Neural cell (in vitro differentiated cells): ENCODE results near the gene SLC22A5.

Source experiments
- CTCF ChIP-seq: fragments of 450-650 bp; IDR thresholded peaks from 2 replicates; pipeline ENCODE4 v1.5.1; 2014; ENCODE audit warnings: antibody characterized with exemption, mild to moderate bottlenecking, moderate library complexity; ENCODE audit not compliant: poor library complexity, severe bottlenecking
- EP300 ChIP-seq: fragments of 450-650 bp; conservative IDR thresholded peaks from 2 replicates; pipeline ENCODE4 v1.6.1; 2014; ENCODE audit warnings: antibody characterized with exemption, mild to moderate bottlenecking, moderate library complexity; ENCODE audit not compliant: poor library complexity, severe bottlenecking
- EZH2 ChIP-seq: fragments of 200-600, 300-800 bp; shearing (Covaris generic), sonication (generic); IDR thresholded peaks from 2 replicates; pipeline ENCODE4 v1.6.1; 2014; ENCODE audit warnings: antibody characterized with exemption, low read length, borderline replicate concordance, mild to moderate bottlenecking; ENCODE audit not compliant: insufficient read depth, poor library complexity, severe bottlenecking
- MXI1 ChIP-seq: fragments of 450-650 bp; conservative IDR thresholded peaks from 2 replicates; pipeline ENCODE4 v1.6.1; 2014; ENCODE audit warnings: antibody characterized with exemption, mild to moderate bottlenecking; ENCODE audit not compliant: poor library complexity, severe bottlenecking
- POLR2AphosphoS5 ChIP-seq: IDR thresholded peaks from 2 replicates; pipeline ENCODE4 v1.6.1; 2012
- RAD21 ChIP-seq: fragments of 450-650 bp; conservative IDR thresholded peaks from 2 replicates; pipeline ENCODE4 v1.6.1; 2014; ENCODE audit warnings: antibody characterized with exemption, mild to moderate bottlenecking, moderate library complexity
- REST ChIP-seq: IDR thresholded peaks from 2 replicates; pipeline ENCODE4 v1.6.1; 2012; ENCODE audit warnings: borderline replicate concordance
- SMC3 ChIP-seq: fragments of 450-650 bp; conservative IDR thresholded peaks from 2 replicates; pipeline ENCODE4 v1.6.1; 2014; ENCODE audit warnings: antibody characterized with exemption, mild to moderate bottlenecking, moderate library complexity; ENCODE audit not compliant: poor library complexity
- TAF1 ChIP-seq: IDR thresholded peaks from 2 replicates; pipeline ENCODE4 v1.6.1; 2012; ENCODE audit warnings: low read depth

- TF ChIP-seq RAD21, result no peak
- no peak for TF ChIP-seq POLR2AphosphoS5
- no peak for TF ChIP-seq CTCF
- TF ChIP-seq REST, result no peak
- TF ChIP-seq TAF1, result no peak
- TF ChIP-seq EP300, result no peak
- TF ChIP-seq EZH2, result no peak
- TF ChIP-seq SMC3, result no peak
- TF ChIP-seq MXI1, result no peak
Observed at GRCh38 chr5:132430746-132431145, 61.2 kb downstream of the SLC22A5 start.
